H1 (cell line): ENCODE data around the gene CA10. TPM values are rescaled to one million over a fixed set of nuclear protein-coding genes. Genes with fewer than 3 reads are reported as not detected.

Source experiments
- CTCF ChIA-PET: fragments of 300-600 bp; sonication (Branson Sonifier 250); formaldehyde crosslinking; loops from one replicate; lab custom pipeline; 2021; ENCODE audit not compliant: partially characterized antibody; lab: Charles Lee
- POLR2A ChIA-PET: fragments of 300-600 bp; sonication (Branson Sonifier 250); formaldehyde crosslinking; loops from one replicate; lab custom pipeline; 2021; ENCODE audit warnings: inconsistent platforms; ENCODE audit not compliant: partially characterized antibody; lab: Charles Lee
- DNase-seq, 2 experiments: peaks; one replicate each; pipeline versions ENCODE4 v3.0.0 to v3.0.0-alpha.2; 2010 to 2022; ENCODE audit warnings: low spot score in 2 of 2, low read depth in 1 of 2, mixed read lengths in 1 of 2
- FAIRE-seq: peaks from 2 replicates; lab custom pipeline; 2011; peaks lifted over from hg19 to GRCh38; lab: Jason Lieb, UNC
- H2AFZ ChIP-seq: 2 replicates; pipeline ENCODE4 v1.8.1; 2012; ENCODE audit warnings: low read length, inconsistent platforms
- H2AK5ac ChIP-seq: 2 replicates; pipeline ENCODE4 v1.6.1; 2013; ENCODE audit warnings: low read depth, low read length
- H2BK120ac ChIP-seq: replicated peaks from 2 replicates; pipeline ENCODE3; 2013; ENCODE audit warnings: low read depth, low read length, inconsistent platforms
- H2BK12ac ChIP-seq: 2 replicates; pipeline ENCODE4 v1.6.1; 2013; ENCODE audit warnings: low read depth, low read length
- H2BK15ac ChIP-seq: 2 replicates; pipeline ENCODE4 v1.6.1; 2013; ENCODE audit warnings: low read length
- H2BK20ac ChIP-seq: 2 replicates; pipeline ENCODE4 v1.6.1; 2013; ENCODE audit warnings: low read length
- H2BK5ac ChIP-seq: 2 replicates; pipeline ENCODE4 v1.6.1; 2013; ENCODE audit warnings: low read depth, low read length
- H3K14ac ChIP-seq: 2 replicates; pipeline ENCODE4 v1.6.1; 2013; ENCODE audit warnings: inconsistent platforms; ENCODE audit not compliant: insufficient read length
- H3K18ac ChIP-seq: 2 replicates; pipeline ENCODE4 v1.6.1; 2013; ENCODE audit warnings: low read length; ENCODE audit errors: extremely low read depth
- H3K23ac ChIP-seq: 2 replicates; pipeline ENCODE4 v1.6.1; 2013; ENCODE audit warnings: inconsistent platforms; ENCODE audit not compliant: insufficient read length
- H3K23me2 ChIP-seq: 2 replicates; pipeline ENCODE4 v1.6.1; 2013; ENCODE audit warnings: low read depth, low read length
- H3K27ac ChIP-seq: 2 replicates; pipeline ENCODE4 v1.6.1; 2011; ENCODE audit warnings: low read depth, low read length, inconsistent platforms
- H3K27me3 ChIP-seq, 4 experiments: replicated peaks in 1 of 4; 1 replicate in 1 of 4; 2 replicates in 3 of 4; pipeline versions ENCODE4 v1.6.1 to v1.8.1; 2011 to 2013; ENCODE audit warnings: low read length in 3 of 4, mild to moderate bottlenecking in 3 of 4, inconsistent platforms in 2 of 4, mixed read lengths in 2 of 4, moderate library complexity in 1 of 4; ENCODE audit not compliant: control insufficient read depth in 3 of 4, insufficient read depth in 3 of 4; ENCODE audit errors: extremely low read depth in 1 of 4
- H3K36me3 ChIP-seq, 4 experiments: 2 replicates each; pipeline versions ENCODE4 v1.6.1 to v1.8.1; 2011 to 2013; ENCODE audit warnings: mild to moderate bottlenecking in 4 of 4, low read length in 3 of 4, moderate library complexity in 2 of 4, control low read depth in 1 of 4, inconsistent platforms in 1 of 4; ENCODE audit not compliant: insufficient read depth in 4 of 4, control insufficient read depth in 2 of 4
- H3K4ac ChIP-seq: replicated peaks from 2 replicates; pipeline ENCODE3; 2013; ENCODE audit warnings: low read length, low read depth, mixed read lengths, inconsistent platforms; ENCODE audit not compliant: insufficient read length
- H3K4me1 ChIP-seq, 4 experiments: replicated peaks in 1 of 4; 1 replicate in 1 of 4; 2 replicates in 3 of 4; pipeline versions ENCODE4 v1.6.1 to v1.8.1; 2011 to 2013; ENCODE audit warnings: low read length in 3 of 4, inconsistent platforms in 2 of 4, mixed read lengths in 1 of 4; ENCODE audit not compliant: insufficient read depth in 4 of 4, control insufficient read depth in 3 of 4
- H3K4me2 ChIP-seq, 2 experiments: 2 replicates each; pipeline versions ENCODE4 v1.6.1 to v1.8.1; 2011 to 2013; ENCODE audit warnings: low read depth in 2 of 2, low read length in 2 of 2, control low read depth in 1 of 2, inconsistent platforms in 1 of 2, mild to moderate bottlenecking in 1 of 2; ENCODE audit not compliant: insufficient read depth in 1 of 2
- H3K4me3 ChIP-seq, 4 experiments: fragments of 200-600, 300-600 bp in 1 of 4; sonication (generic), shearing (Covaris generic), sonication (Bioruptor Twin) in 1 of 4; 2 replicates each; pipeline versions ENCODE4 v1.5.1 to v1.8.1; 2011 to 2016; ENCODE audit warnings: low read length in 4 of 4, low read depth in 3 of 4, control low read depth in 2 of 4, inconsistent platforms in 2 of 4, mild to moderate bottlenecking in 2 of 4, mixed read lengths in 1 of 4, moderate library complexity in 1 of 4; ENCODE audit not compliant: insufficient read depth in 2 of 4; ENCODE audit errors: extremely low read depth in 1 of 4
- H3K56ac ChIP-seq: replicated peaks from 2 replicates; pipeline ENCODE3; 2013; ENCODE audit warnings: low read depth, mild to moderate bottlenecking, mixed read lengths, low read length, inconsistent platforms; ENCODE audit not compliant: insufficient read length
- H3K79me1 ChIP-seq: 2 replicates; pipeline ENCODE4 v1.6.1; 2013; ENCODE audit warnings: low read depth, low read length, control low read depth
- H3K79me2 ChIP-seq, 2 experiments: 2 replicates each; pipeline versions ENCODE4 v1.6.1 to v1.8.1; 2012 to 2013; ENCODE audit warnings: low read length in 2 of 2, mild to moderate bottlenecking in 2 of 2, inconsistent platforms in 1 of 2; ENCODE audit not compliant: insufficient read depth in 2 of 2, control insufficient read depth in 1 of 2
- H3K9ac ChIP-seq, 4 experiments: replicated peaks in 1 of 4; 1 replicate in 1 of 4; 2 replicates in 3 of 4; pipeline versions ENCODE4 v1.6.1 to v1.8.1; 2011 to 2013; ENCODE audit warnings: low read depth in 3 of 4, low read length in 3 of 4, control low read depth in 2 of 4, mild to moderate bottlenecking in 2 of 4, moderate library complexity in 2 of 4, inconsistent platforms in 1 of 4; ENCODE audit errors: extremely low read depth in 1 of 4
- H3K9me3 ChIP-seq, 2 experiments: 2 replicates each; pipeline versions ENCODE4 v1.6.1 to v1.8.1; 2012 to 2013; ENCODE audit warnings: mild to moderate bottlenecking in 2 of 2, moderate library complexity in 2 of 2, control low read depth in 1 of 2, inconsistent platforms in 1 of 2, low read depth in 1 of 2, low read length in 1 of 2, mixed read lengths in 1 of 2; ENCODE audit not compliant: insufficient read depth in 2 of 2
- H4K20me1 ChIP-seq, 2 experiments: replicated peaks in 1 of 2; 2 replicates each; pipeline versions ENCODE3 to v1.8.1; 2011 to 2013; ENCODE audit warnings: inconsistent platforms in 2 of 2, low read length in 2 of 2, mild to moderate bottlenecking in 1 of 2; ENCODE audit not compliant: insufficient read depth in 2 of 2, control insufficient read depth in 1 of 2
- H4K5ac ChIP-seq: 2 replicates; pipeline ENCODE4 v1.6.1; 2013; ENCODE audit warnings: low read length, low read depth, mixed read lengths, inconsistent platforms; ENCODE audit not compliant: insufficient read length
- H4K8ac ChIP-seq: 2 replicates; pipeline ENCODE4 v1.8.0; 2013; ENCODE audit warnings: mild to moderate bottlenecking, moderate library complexity, low read length, inconsistent platforms; ENCODE audit not compliant: insufficient read depth; ENCODE audit errors: extremely low read depth
- H4K91ac ChIP-seq: replicated peaks from 2 replicates; pipeline ENCODE3; 2013; ENCODE audit warnings: low read length, mixed read lengths, inconsistent platforms; ENCODE audit not compliant: insufficient read length
- RFX5 ChIP-seq: IDR thresholded peaks from 2 replicates; pipeline ENCODE4 v1.6.1; 2011; ENCODE audit warnings: low read depth, low read length, improper control_type of control experiment, borderline replicate concordance
- WGBS, 2 experiments: shearing (Covaris generic) in 1 of 2; methylation state at CpG; one replicate each; pipeline versions ENCODE4 v1.1.6 to v1.1.7; 2013 to 2015; ENCODE audit warnings: low lambda C conversion rate in 2 of 2, mixed read lengths in 2 of 2, inconsistent platforms in 1 of 2, low coverage in 1 of 2, missing lambda C conversion rate in 1 of 2; ENCODE audit not compliant: insufficient replicate concordance in 2 of 2, insufficient coverage in 1 of 2, insufficient read length in 1 of 2; ENCODE audit errors: extremely low coverage in 1 of 2, missing lambda C conversion rate in 1 of 2; 5-methylcytosine and 5-hydroxymethylcytosine counted together
- polyA plus RNA-seq, 7 experiments: library from polyadenylated mRNA; depleted of rRNA in 3 of 7; stranded (reverse) in 5 of 7; unstranded in 2 of 7; fragments of >200 nt in 5 of 7; fragments of 200-250 nt in 2 of 7; gene quantifications; 1 replicate in 5 of 7; 2 replicates in 1 of 7; 4 replicates in 1 of 7; pipeline versions ENCODE4 v1.2.1 to v1.2.3, GENCODE V29; 2011 to 2013; ENCODE audit warnings: missing spikeins in 2 of 7, mixed read lengths in 2 of 7
- total RNA-seq: library from RNA; stranded (reverse); fragmentation: NEBNext Ultra II Directional; extraction: Animal tissue kit (Norgen Biotek cat#: 25700); gene quantifications from 2 replicates; pipeline ENCODE4 v1.2.1, GENCODE V29; 2021

Gene CA10
- total and polyA plus RNA-seq, 2 of the 8 experiments (the other 6 are each of a cell fraction or from before 2014, with no cell fraction given) = 0.60 to 0.63 TPM

- Histone ChIP-seq H2BK15ac (no peak overlapping the region), H3K56ac (no peak overlapping the region)
- POLR2A ChIA-PET = no interaction called here
- TF ChIP-seq RFX5 = no peak
Measured at GRCh38 chr17:51947160-51947735, 211.3 kb downstream of the CA10 start.

More at GRCh38 chr17:51947160-51947735, 211.3 kb downstream of the CA10 start:
- Histone ChIP-seq H2BK120ac (no peak overlapping the region), H3K18ac (no peak overlapping the region), H2BK5ac (no peak overlapping the region), H2BK12ac (no peak overlapping the region), H2AK5ac (no peak overlapping the region), H4K91ac (no peak overlapping the region), H3K79me2 (no peaks in the 10 kb centered on the region), H3K4me1 (no peaks in the 10 kb centered on the region), H3K79me1 (no peaks in the 10 kb centered on the region), H2BK20ac (no peak overlapping the region), H3K27ac (no peak overlapping the region), H4K8ac (no peak overlapping the region), H3K4me2 (no peak overlapping the region), H3K23ac (no peak overlapping the region), H3K14ac (no peak overlapping the region), H3K9me3 (no peaks in the 10 kb centered on the region), H3K27me3 (no peaks in the 10 kb centered on the region), H4K20me1 (no peaks in the 10 kb centered on the region), H3K23me2 (no peaks in the 10 kb centered on the region), H2AFZ (no peak overlapping the region), H3K9ac (no peak overlapping the region), H3K4ac (no peak overlapping the region), H4K5ac (no peak overlapping the region), H3K4me3 (no peak overlapping the region), H3K36me3 (no peaks in the 10 kb centered on the region)
- WGBS, 2 experiments = 97% methylated on average over 3 of the region's 3 CpGs; no CpG with 5 or more reads in 1 of the 2 experiments
- CTCF ChIA-PET = no interaction called here
- DNase-seq (no peak), FAIRE-seq (no peak)
